ENCODE data around the gene MYBPC2.

DNA sequence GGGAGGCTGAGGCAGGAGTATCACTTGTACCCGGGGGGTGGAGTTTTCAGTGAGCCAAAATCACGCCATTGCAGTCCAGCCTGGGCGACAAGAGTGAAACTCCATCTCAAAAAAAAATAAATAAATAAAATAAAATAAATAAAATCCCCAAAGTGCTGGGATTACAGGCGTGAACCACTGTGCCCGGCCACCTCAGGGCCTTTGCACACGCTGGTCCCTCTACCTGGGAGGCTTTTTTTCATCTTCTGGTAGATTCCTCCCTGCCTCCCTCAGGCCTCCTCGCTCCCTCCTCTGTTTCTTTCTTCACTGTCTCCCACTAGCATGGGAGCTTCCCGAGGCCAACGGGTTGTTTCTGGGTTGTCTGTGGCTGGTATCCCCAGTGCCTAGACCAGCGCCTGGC lies 15.1 kb downstream of the MYBPC2 start:
- TF ChIP-seq POLR2AphosphoS5 (IDR thresholded peaks at IDR 0.05; ENCODE audit: low read depth, low read length) (no peak), SIN3A (IDR thresholded peaks at IDR 0.05; ENCODE audit: borderline replicate concordance, insufficient read depth, low read length) (no peak), REST (IDR thresholded peaks at IDR 0.05; ENCODE audit: insufficient read depth in 1 of 2, low read depth in 2 of 2, low read length in 2 of 2) (no peak)
